Heart left ventricle (tissue), 16 donors: ENCODE measurements around the gene RABGAP1. TPM values are rescaled to one million over a fixed set of nuclear protein-coding genes. Genes with fewer than 3 reads are reported as not detected.

ENCODE experiments used
- ATAC-seq, 4 donors: fragments of 200-7000 bp; cut with Tn5 transposase; one replicate each; pipeline ENCODE4 v1.9.1; 2020 to 2022; ENCODE audit warnings: moderate library complexity in 4 of 4, mild to moderate bottlenecking in 3 of 4, moderate number of reproducible peaks in 1 of 4
- DNase-seq, 5 donors: peaks; one replicate each; pipeline ENCODE4 v3.0.0-alpha.2; 2020
- H3K27ac ChIP-seq, 12 donors: fragments of 200-600 bp; sonication (generic) in 4 of 12; one replicate each; pipeline versions ENCODE4 v1.5.0 to v1.8.0; 2016 to 2022; ENCODE audit warnings: mild to moderate bottlenecking in 2 of 12
- H3K27me3 ChIP-seq, 9 donors: fragments of 200-600 bp; sonication (generic) in 2 of 9; one replicate each; pipeline versions ENCODE4 v1.5.1 to v1.8.0; 2016 to 2022; ENCODE audit warnings: mild to moderate bottlenecking in 3 of 9
- H3K36me3 ChIP-seq, 9 donors: fragments of 200-600 bp; sonication (generic) in 2 of 9; one replicate each; pipeline versions ENCODE4 v1.5.0 to v1.8.0; 2018 to 2022; ENCODE audit warnings: mild to moderate bottlenecking in 2 of 9
- H3K4me1 ChIP-seq, 12 donors: fragments of 200-600 bp; sonication (generic) in 4 of 12; one replicate each; pipeline versions ENCODE4 v1.5.0 to v1.8.0; 2016 to 2022; ENCODE audit warnings: mild to moderate bottlenecking in 3 of 12
- H3K4me3 ChIP-seq, 12 donors: fragments of 200-600 bp; sonication (generic) in 4 of 12; one replicate each; pipeline versions ENCODE4 v1.5.0 to v1.8.0; 2017 to 2022; ENCODE audit warnings: mild to moderate bottlenecking in 9 of 12, moderate library complexity in 4 of 12
- H3K9me3 ChIP-seq, 12 donors: fragments of 200-600 bp; sonication (generic) in 4 of 12; one replicate each; pipeline versions ENCODE4 v1.5.0 to v1.8.0; 2016 to 2022; ENCODE audit warnings: mild to moderate bottlenecking in 1 of 12
- CTCF ChIP-seq, 12 donors: fragments of 200-600 bp; sonication (generic) in 4 of 12; IDR thresholded peaks; one replicate each; pipeline versions ENCODE4 v1.5.0 to v1.8.0; 2018 to 2022; ENCODE audit warnings: antibody characterized with exemption in 12 of 12, mild to moderate bottlenecking in 5 of 12
- POLR2A ChIP-seq, 2 donors: fragments of 450-650 bp; IDR thresholded peaks; one replicate each; pipeline ENCODE4 v1.6.1; 2017; ENCODE audit warnings: antibody characterized with exemption in 2 of 2, mild to moderate bottlenecking in 2 of 2, moderate library complexity in 2 of 2
- WGBS, 4 donors: extraction: QIAGEN DNeasy Blood & Tissue Kit in 2 of 4; methylation state at CpG; one replicate each; pipeline versions ENCODE4 v1.1.5 to v1.1.7; 2013 to 2018; 5-methylcytosine and 5-hydroxymethylcytosine counted together
- intact Hi-C, 10 donors: fragments of 100-400 bp; cut with DNase I; formaldehyde crosslinking; loops; one replicate each; pipeline versions ENCODE4 v1.11.1 to v1.14.2; 2022
- polyA plus RNA-seq, 2 donors: library from polyadenylated mRNA; stranded (reverse); fragments of 200-250 nt; gene quantifications; one replicate each; pipeline ENCODE4 v1.2.3, GENCODE V29; 2013
- total RNA-seq, 9 donors: library from RNA; depleted of rRNA in 2 of 9; stranded (reverse); fragments of >200 nt in 2 of 9; fragmentation: NEBNext Ultra II Directional in 3 of 9; extraction: Animal tissue kit (Norgen Biotek cat#: 25700) in 3 of 9; gene quantifications; one replicate each; pipeline versions ENCODE4 v1.1.0 to v1.2.4, GENCODE V29; 2016 to 2023
- donor health status: ischemic (EF 13 %, LVEDD 7.1; RV severe dilation, severe dysfunction).
- donor health status: healthy with polysubstance abuse.
- donor health status: DM: no; HTN: yes; CAD: no.
- donor health status: DM: no; HTN: no; CAD: no.
- donor health status: ischemic (EF 25% LVEDD 6.9; RV normal size, moderate dysfunction).
- donor health status: ischemic (EF 25% LVEDD 5.7; RV mildly dilated, moderate dysfunction).
- donor health status: healthy.
- donor health status: DM: yes; HTN: yes; CAD: no.
- donor health status: ischemic (EF 35%, LVEDD 5.7; RV mildly dilated, moderate dysfunction).
- donor health status: nonischemic (EF 11% LVEDD 7.7; RV severe dilation, severe dysfunction).
- donor health status: DM: yes; HTN: yes; CAD: no.
- donor health status: PGD.
- donor health status: ischemic (EF 29% LVEDD 5.4; RV normal size, mild dysfunction).
- donor health status: nonischemic (EF 23%, LVEDD 6.1; RV moderate dilation, normal function).

The RABGAP1 gene
- total and polyA plus RNA-seq, 11 donors = 11.8 to 62.2 (median 43.3) TPM

GRCh38 chr9:123089040-123089439 lies 148.2 kb downstream of the RABGAP1 start:
- WGBS, 4 donors = 54 to 73% (median 59%) methylated on average over 1 of the region's 1 CpG
- Histone ChIP-seq H3K27ac (no peak overlapping the region), H3K4me1 (peaks cover 0 to 7% (median 0%) of the 10 kb centered on the region in 12 donors), H3K27me3 (no peaks in the 10 kb centered on the region), H3K4me3 (no peak overlapping the region), H3K36me3 (peaks cover 0 to 98% (median 72%) of the 10 kb centered on the region in 9 donors), H3K9me3 (no peaks in the 10 kb centered on the region)
- DNase-seq (no peak), ATAC-seq (peak in 1 of 4 donors; percentile 47)
- TF ChIP-seq POLR2A (IDR thresholded peaks at IDR 0.05) (no peak), CTCF (IDR thresholded peaks at IDR 0.05) (no peak)
- intact Hi-C loops = loop anchor here in 3 of 10 donors (10.0 kb wide), 1 partner anchor 136 kb away; no protein-coding TSS in a partner anchor

GRCh38 chr9:123089790-123090189 lies 149.0 kb downstream of the RABGAP1 start:
- TF ChIP-seq POLR2A (IDR thresholded peaks at IDR 0.05) = no peak
- no peak for TF ChIP-seq CTCF (IDR thresholded peaks at IDR 0.05)
- Histone ChIP-seq H3K27ac (no peak overlapping the region), H3K36me3 (peaks cover 0 to 98% (median 71%) of the 10 kb centered on the region in 9 donors), H3K4me3 (no peak overlapping the region), H3K9me3 (no peaks in the 10 kb centered on the region), H3K27me3 (no peaks in the 10 kb centered on the region), H3K4me1 (peaks cover 0 to 7% (median 0%) of the 10 kb centered on the region in 12 donors)
- DNase-seq (no peak), ATAC-seq (no peak)
- WGBS, 4 donors = 92 to 98% (median 97%) methylated on average over 5 of the region's 5 CpGs
- intact Hi-C loops = loop anchor here in 4 of 10 donors (10.0 kb wide), 2 partner anchors 65 to 135 kb away; no protein-coding TSS in a partner anchor

- Histone ChIP-seq H3K4me3 (no peak overlapping the region), H3K4me1 (peaks cover 0 to 7% (median 0%) of the 10 kb centered on the region in 12 donors), H3K9me3 (no peaks in the 10 kb centered on the region), H3K27me3 (no peaks in the 10 kb centered on the region), H3K27ac (no peak overlapping the region), H3K36me3 (peaks cover 0 to 95% (median 72%) of the 10 kb centered on the region in 9 donors)
- no peak for DNase-seq
- WGBS, 4 donors = 77 to 82% (median 80%) methylated on average over 8 of the region's 8 CpGs
- no peak for ATAC-seq
- intact Hi-C loops = loop anchor here in 1 of 10 donors (10.0 kb wide), 2 partner anchors 64 to 134 kb away; no protein-coding TSS in a partner anchor
- TF ChIP-seq POLR2A (IDR thresholded peaks at IDR 0.05) (no peak), CTCF (IDR thresholded peaks at IDR 0.05) (no peak)
Observed at GRCh38 chr9:123090198-123090896, 149.5 kb downstream of the RABGAP1 start.

- no peak for ATAC-seq
- intact Hi-C loops = loop anchor here in 1 of 10 donors (10.0 kb wide), 2 partner anchors 64 to 134 kb away; no protein-coding TSS in a partner anchor
- H3K4me3 ChIP-seq = no peak overlapping the region
Observed at GRCh38 chr9:123090956-123091355, 150.1 kb downstream of the RABGAP1 start.

More at GRCh38 chr9:123090956-123091355, 150.1 kb downstream of the RABGAP1 start:
- no peak overlapping the region for H3K27ac ChIP-seq
- peaks cover 0 to 96% (median 78%) of the 10 kb centered on the region in 9 donors for H3K36me3 ChIP-seq
- no peaks in the 10 kb centered on the region for H3K27me3 ChIP-seq
- no peak for TF ChIP-seq CTCF (IDR thresholded peaks at IDR 0.05)
- no peak for TF ChIP-seq POLR2A (IDR thresholded peaks at IDR 0.05)
- H3K9me3 ChIP-seq = no peaks in the 10 kb centered on the region
- 75 to 93% (median 85%) methylated on average over 2 of the region's 2 CpGs for WGBS, 4 donors
- peaks cover 0 to 7% (median 0%) of the 10 kb centered on the region in 12 donors for H3K4me1 ChIP-seq
- DNase-seq = no peak
